Stimulated activated naive CD8-positive, alpha-beta T cell treated with anti-CD3 and anti-CD28 coated beads, Interleukin-15, amount 100 ng/mL, for 72 hours (primary cell): ENCODE measurements around the gene EIF2B5.
A peak's percentile ranks its signal among the peaks of the same experiment; 100 is the strongest.

Experiments
- ATAC-seq: fragments of 150-1000 bp; cut with Tn5 transposase; 2 replicates; pipeline ENCODE4 v1.10.0; 2021; ENCODE audit warnings: mild to moderate bottlenecking, moderate library complexity
- DNase-seq, 2 donors: peaks; one replicate each; pipeline ENCODE4 v3.0.0; 2021 to 2022
- H3K27ac Mint-ChIP-seq, 2 donors: one replicate each; pipeline ENCODE4 v1.8.0; 2022; ENCODE audit warnings: mild to moderate bottlenecking in 2 of 2, mixed read lengths in 2 of 2, moderate library complexity in 2 of 2
- H3K27me3 Mint-ChIP-seq: one replicate; pipeline ENCODE4 v1.8.0; 2022; ENCODE audit warnings: mixed read lengths
- H3K4me1 Mint-ChIP-seq: one replicate; pipeline ENCODE4 v1.8.0; 2022; ENCODE audit warnings: mild to moderate bottlenecking, mixed read lengths
- H3K4me3 Mint-ChIP-seq, 2 donors: one replicate each; pipeline ENCODE4 v1.8.0; 2022; ENCODE audit warnings: mild to moderate bottlenecking in 2 of 2, mixed read lengths in 2 of 2, moderate library complexity in 1 of 2
- H3K9me3 Mint-ChIP-seq, 2 donors: one replicate each; pipeline ENCODE4 v1.8.0; 2022; ENCODE audit warnings: mixed read lengths in 2 of 2

Gene EIF2B5

DNA sequence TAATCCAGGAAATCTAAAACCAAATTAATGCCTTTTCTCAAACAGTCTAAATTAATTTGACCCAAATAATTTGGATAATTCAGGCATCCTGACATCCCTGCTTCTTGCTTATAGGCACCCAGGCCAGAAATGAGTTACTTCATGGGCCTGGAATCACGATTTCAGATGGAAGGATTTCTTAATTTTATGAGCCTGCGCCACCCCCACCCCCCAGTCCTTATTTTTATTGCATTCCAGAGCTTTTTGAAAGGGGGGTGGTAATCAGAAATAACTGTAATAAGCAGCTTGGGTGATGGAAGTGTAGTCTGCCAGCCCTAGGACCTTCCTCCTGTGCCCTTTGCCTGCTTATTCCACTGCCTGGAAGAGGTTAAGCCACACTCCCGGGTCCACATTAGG, 40.8 kb downstream of the EIF2B5 start:
- Mint-ChIP-seq H3K27me3 (no peaks in the 10 kb centered on the region), H3K9me3 (no peaks in the 10 kb centered on the region), H3K27ac (peak overlapping the region; percentile 31 to 79), H3K4me3 (peak overlapping the region; percentile 92 to 98), H3K4me1 (peaks cover 50% of the 10 kb centered on the region)
- no peak for ATAC-seq
- DNase-seq, result no peak

DNA sequence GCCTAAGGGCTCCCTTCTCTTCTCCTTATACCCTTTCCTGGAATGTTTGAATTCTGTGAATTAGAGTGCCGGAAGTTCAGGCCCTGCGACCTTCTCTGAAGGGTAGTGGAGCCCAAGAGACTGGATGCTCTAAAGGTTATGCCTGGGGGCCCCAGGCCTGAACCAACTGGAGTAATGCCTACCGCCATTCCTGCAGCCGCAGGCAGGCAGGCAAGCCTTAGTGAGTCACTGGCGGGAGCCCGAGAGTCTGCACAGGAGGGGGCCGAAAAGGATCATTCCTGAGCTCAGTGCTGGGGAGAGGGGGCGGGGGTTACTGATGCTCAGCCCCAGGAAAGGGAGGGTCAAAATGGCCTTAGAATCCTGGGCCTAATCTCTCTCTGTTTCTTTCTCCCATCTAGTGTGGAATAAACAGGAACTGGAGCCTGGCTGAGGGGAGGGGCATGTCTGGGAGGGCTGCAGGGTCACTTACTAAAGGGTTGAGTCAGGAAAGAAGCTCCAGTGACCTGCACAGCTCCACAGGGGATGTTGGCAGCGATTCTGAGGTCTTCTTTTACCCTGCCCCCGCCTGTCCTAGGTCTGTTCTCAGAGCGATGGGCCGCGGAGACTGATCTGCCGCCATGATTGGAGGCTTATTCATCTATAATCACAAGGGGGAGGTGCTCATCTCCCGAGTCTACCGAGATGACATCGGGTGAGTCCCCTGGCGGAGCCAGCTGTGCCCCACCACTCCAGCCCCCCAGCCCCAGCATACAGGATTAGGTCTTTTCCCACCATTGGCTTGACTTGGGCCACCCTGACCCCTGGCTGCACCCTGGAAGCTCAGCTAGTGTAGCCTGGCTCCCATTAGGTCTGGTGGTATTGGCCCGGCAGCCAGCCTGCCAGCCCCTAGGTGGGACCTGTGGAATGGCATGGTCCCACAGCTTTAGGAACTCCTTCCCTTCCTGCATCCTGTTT, 41.5 kb downstream of the EIF2B5 start:
- H3K4me3 Mint-ChIP-seq, result peak overlapping the region; percentile 92 to 98
- ATAC-seq (no peak), DNase-seq (no peak)
- peaks cover 44% of the 10 kb centered on the region for H3K4me1 Mint-ChIP-seq
- peak overlapping the region in 1 of 2 donors; percentile 31 for H3K27ac Mint-ChIP-seq
- H3K9me3 Mint-ChIP-seq, result no peaks in the 10 kb centered on the region
- H3K27me3 Mint-ChIP-seq, result no peaks in the 10 kb centered on the region

DNA sequence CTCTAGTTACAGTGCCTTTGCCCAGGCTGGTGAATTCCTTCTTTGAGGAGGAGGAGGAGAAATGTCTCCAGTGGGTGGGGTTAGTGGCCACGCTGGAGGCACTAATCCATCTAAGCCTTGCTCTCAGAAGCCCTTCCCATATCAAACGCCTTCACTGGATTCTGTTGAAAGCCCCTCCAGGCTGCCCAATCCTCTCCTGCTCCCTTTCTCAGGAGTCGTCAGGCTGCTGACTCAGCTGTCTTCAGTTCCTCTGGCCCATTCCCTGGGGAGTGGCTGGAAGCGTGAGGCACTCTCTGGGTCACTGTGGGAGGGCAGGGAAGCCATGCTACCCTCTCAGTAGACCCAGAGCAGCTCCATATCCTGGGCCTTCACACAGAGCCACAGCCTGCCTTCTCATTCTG, 42.2 kb downstream of the EIF2B5 start:
- no peaks in the 10 kb centered on the region for H3K27me3 Mint-ChIP-seq

DNA sequence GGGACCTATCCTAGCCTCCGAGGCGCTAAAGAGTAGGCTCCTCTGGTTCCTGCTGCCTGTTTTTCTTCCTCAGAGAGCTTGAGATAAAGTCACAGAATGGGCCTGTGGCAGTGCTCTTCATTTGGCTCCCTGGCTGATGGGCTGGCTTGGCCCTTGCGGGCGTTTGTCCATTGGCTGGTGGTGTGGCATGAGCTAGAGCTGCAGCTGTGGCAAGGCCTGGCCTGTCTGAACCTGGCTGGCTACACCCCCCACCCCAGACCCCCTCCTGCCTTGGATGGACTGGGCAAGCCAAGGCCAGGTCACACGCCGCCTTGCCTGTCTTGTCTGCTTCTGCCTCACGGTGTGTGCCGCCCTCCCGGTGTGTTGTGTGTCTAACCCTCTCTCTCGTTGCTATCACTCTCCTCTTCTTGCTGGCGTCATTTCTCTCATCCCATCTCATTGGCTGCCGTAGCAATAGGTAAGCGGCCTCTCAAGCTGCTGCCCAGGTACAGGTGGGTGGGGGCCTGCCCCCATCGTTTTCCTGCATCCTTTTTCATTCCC, 42.7 kb downstream of the EIF2B5 start:
- no peaks in the 10 kb centered on the region for H3K9me3 Mint-ChIP-seq
- no peaks in the 10 kb centered on the region for H3K27me3 Mint-ChIP-seq
- DNase-seq (no peak), ATAC-seq (no peak)
- peaks cover 40% of the 10 kb centered on the region for H3K4me1 Mint-ChIP-seq
- H3K27ac Mint-ChIP-seq, result no peak overlapping the region
- H3K4me3 Mint-ChIP-seq, result no peak overlapping the region

More for the DNA sequence above, 42.2 kb downstream of the EIF2B5 start:
- ATAC-seq, result no peak
- Mint-ChIP-seq H3K27ac (no peak overlapping the region), H3K4me3 (no peak overlapping the region), H3K9me3 (no peaks in the 10 kb centered on the region), H3K4me1 (peaks cover 40% of the 10 kb centered on the region)
- DNase-seq, result no peak

DNA sequence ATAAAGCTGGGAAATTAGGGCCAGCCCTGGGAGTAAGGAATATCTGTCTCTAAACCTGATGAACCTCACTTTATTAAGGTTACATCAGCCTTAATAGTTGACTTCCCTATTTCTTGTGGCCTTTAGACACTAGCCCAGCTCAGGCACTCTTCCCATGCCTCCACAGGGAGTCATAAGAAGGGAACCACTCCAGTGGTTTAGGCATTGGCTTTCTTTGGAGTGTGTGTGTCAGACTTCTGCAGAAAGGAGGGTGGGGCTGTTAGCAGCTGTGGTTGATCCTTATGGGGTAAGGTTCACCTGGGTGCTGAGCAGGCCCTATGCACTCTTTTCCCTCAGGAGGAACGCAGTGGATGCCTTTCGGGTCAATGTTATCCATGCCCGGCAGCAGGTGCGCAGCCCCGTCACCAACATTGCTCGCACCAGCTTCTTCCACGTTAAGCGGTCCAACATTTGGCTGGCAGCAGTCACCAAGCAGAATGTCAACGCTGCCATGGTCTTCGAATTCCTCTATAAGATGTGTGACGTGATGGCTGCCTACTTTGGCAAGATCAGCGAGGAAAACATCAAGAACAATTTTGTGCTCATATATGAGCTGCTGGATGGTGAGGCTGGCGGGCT, 43.5 kb downstream of the EIF2B5 start:
- H3K27me3 Mint-ChIP-seq, result no peaks in the 10 kb centered on the region
- no peaks in the 10 kb centered on the region for H3K9me3 Mint-ChIP-seq
- H3K27ac Mint-ChIP-seq, result peak overlapping the region in 1 of 2 donors; percentile 71
- ATAC-seq, result no peak
- H3K4me3 Mint-ChIP-seq, result no peak overlapping the region
- DNase-seq, result no peak
- peaks cover 40% of the 10 kb centered on the region for H3K4me1 Mint-ChIP-seq

DNA sequence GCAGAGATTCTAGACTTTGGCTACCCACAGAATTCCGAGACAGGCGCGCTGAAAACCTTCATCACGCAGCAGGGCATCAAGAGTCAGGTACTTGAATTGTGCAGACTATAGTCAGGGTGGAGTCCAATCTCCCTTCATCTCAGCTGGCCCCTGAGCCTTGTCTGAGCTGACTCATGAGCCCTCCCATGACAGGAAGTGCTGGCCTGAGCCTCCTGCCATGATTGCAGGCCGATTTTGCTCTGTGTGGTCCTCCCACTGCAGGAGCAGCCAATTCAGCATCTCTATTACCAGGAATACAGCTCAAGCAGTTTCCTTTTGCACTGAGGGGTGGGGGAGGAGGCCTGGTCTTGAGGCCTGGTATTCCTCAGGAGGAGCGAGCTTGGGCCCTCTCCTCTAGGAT, 45.0 kb downstream of the EIF2B5 start:
- H3K4me3 Mint-ChIP-seq, result no peak overlapping the region
- no peak for DNase-seq
- H3K27ac Mint-ChIP-seq, result peak overlapping the region in 1 of 2 donors; percentile 40
- ATAC-seq, result no peak
- no peaks in the 10 kb centered on the region for H3K27me3 Mint-ChIP-seq
- no peaks in the 10 kb centered on the region for H3K9me3 Mint-ChIP-seq
- peaks cover 35% of the 10 kb centered on the region for H3K4me1 Mint-ChIP-seq

DNA sequence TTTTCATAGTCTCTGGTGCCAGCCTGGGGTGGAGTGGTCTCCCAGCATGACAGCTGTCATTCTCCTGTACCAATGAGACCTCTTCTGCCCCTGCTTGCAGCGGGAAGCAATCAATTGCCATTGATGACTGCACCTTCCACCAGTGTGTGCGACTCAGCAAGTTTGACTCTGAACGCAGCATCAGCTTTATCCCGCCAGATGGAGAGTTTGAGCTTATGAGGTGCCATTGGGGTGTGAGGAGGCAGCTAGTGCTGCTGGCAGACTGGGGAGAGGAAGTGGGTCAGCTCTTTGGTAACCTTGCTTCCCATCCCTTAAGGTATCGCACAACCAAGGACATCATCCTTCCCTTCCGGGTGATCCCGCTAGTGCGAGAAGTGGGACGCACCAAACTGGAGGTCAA, 46.4 kb downstream of the EIF2B5 start:
- H3K4me1 Mint-ChIP-seq, result peaks cover 32% of the 10 kb centered on the region
- no peak overlapping the region for H3K4me3 Mint-ChIP-seq
- no peak for ATAC-seq
- no peaks in the 10 kb centered on the region for H3K27me3 Mint-ChIP-seq
- H3K27ac Mint-ChIP-seq, result no peak overlapping the region
- no peaks in the 10 kb centered on the region for H3K9me3 Mint-ChIP-seq
- no peak for DNase-seq

DNA sequence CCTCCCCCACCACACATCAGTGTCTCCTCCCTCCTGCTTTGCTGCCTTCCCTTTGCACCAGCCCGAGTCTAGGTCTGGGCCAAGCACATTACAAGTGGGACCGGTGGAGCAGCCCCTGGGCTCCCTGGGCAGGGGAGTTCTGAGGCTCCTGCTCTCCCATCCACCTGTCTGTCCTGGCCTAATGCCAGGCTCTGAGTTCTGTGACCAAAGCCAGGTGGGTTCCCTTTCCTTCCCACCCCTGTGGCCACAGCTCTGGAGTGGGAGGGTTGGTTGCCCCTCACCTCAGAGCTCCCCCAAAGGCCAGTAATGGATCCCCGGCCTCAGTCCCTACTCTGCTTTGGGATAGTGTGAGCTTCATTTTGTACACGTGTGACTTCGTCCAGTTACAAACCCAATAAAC, 48.5 kb downstream of the EIF2B5 start:
- Mint-ChIP-seq H3K4me3 (no peak overlapping the region), H3K27me3 (no peaks in the 10 kb centered on the region), H3K4me1 (peaks cover 34% of the 10 kb centered on the region), H3K9me3 (no peaks in the 10 kb centered on the region), H3K27ac (no peak overlapping the region)
- ATAC-seq (no peak), DNase-seq (no peak)

DNA sequence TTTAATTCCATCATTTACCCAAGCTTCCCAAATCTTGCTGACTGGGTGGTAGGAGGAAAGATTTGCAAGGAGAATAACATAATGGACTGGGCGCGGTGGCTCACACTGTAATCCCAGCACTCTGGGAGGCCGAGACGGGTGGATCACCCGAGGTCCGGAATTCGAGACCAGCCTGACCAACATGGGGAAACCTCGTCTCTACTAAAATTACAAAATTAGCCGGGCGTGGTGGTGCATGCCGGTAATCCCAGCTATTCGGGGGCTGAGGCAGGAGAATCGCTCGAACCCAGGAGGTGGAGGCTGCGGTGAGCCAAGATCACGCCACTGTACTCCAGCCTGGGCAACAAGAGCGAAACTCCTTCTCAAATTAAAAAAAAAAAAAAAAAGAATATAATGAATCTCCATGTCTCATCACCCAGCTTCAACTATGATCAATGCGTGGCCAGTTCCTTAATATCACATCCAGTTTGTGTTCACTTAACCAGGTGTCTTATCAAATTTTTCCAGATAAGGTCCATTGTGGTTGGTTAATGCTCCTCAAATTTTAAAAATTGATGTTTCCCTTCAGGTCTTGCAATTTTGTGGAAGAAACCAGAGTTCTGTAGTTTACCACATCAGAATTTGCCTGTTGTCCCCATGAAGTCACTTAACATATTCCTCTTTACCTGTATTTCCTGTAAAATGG, 49.5 kb downstream of the EIF2B5 start:
- ATAC-seq, result no peak
- H3K27me3 Mint-ChIP-seq, result no peaks in the 10 kb centered on the region
- peak overlapping the region; percentile 93 to 98 for H3K27ac Mint-ChIP-seq
- H3K9me3 Mint-ChIP-seq, result no peaks in the 10 kb centered on the region
- DNase-seq, result no peak
- H3K4me1 Mint-ChIP-seq, result peaks cover 44% of the 10 kb centered on the region
- H3K4me3 Mint-ChIP-seq, result peak overlapping the region; percentile 87 to 89

DNA sequence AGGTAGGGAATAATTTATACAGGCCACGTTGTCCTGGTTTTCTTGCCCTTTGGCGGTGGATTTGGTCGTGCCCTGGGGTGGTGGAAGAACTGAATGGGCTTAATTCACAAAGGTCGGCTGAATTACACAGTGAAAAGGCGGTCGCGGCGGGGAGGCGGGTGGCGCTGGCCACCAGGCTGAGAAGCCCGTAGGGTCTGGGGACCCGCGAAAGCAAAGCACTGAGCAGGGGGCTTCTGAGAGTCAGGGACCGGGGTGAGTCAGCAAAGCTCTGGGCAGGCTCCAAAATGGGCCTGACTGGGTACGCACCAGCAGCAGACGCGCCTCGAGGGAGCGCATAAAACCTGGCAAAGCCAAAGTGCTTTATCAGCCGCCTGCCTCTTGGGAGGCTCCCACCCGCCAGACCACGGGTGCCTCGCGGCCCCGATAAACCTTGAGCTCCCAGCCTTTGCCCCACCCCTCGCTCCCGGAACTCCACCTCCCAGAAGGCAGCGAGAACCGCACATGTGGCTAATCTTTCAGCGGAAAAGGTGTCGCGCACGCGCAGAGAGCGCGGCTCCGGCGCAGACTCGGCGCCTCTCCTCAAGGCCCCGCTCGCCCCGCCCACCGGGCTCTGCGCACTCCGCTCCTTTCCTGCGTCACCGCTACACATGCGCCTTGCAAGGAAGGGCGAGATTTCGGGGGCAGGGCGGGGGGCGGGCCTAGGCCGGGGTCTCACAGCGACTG, 50.5 kb downstream of the EIF2B5 start:
- Mint-ChIP-seq H3K27ac (peak overlapping the region; percentile 97 to 98), H3K27me3 (no peaks in the 10 kb centered on the region), H3K9me3 (no peaks in the 10 kb centered on the region), H3K4me3 (peak overlapping the region; percentile 87 to 89), H3K4me1 (peaks cover 49% of the 10 kb centered on the region)
- peak; percentile 93 for ATAC-seq
- peak; percentile 98 to 99 for DNase-seq

DNA sequence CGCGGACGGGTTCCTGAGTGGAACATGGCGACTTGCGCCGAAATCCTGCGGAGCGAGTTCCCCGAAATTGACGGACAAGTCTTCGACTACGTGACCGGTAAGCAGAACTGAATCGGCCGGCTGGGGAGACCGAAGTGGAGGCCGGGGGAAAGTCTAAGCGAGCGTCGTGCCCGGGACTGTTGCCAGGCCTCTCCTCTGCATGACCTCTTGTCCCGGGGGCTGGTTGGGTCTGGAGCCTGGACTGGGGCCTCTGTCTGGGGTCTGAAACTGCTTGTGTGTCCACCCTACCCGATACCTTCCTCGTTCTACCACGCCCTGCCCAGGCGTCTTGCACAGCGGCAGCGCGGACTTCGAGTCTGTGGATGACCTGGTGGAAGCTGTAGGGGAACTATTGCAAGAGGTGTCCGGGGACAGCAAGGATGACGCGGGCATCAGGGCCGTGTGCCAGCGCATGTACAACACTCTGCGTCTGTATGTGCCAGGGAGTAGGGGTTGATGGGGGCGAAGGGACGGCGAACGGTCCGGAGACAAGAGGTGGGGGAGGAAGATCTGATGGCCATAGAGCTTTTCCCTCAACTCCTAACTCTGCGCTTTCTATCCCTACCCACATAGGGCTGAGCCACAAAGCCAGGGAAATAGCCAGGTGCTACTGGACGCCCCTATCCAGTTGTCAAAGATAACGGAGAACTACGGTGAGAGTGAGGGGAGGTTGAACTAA, 51.2 kb downstream of the EIF2B5 start, which contains the start of gene ABCF3:
ABCF3 (plus strand) TSS at position 16 of the 718 bp plus-strand sequence; CDS start at position 25, 9 bp downstream.
- peaks cover 49% of the 10 kb centered on the region for H3K4me1 Mint-ChIP-seq
- DNase-seq, result no peak

DNA sequence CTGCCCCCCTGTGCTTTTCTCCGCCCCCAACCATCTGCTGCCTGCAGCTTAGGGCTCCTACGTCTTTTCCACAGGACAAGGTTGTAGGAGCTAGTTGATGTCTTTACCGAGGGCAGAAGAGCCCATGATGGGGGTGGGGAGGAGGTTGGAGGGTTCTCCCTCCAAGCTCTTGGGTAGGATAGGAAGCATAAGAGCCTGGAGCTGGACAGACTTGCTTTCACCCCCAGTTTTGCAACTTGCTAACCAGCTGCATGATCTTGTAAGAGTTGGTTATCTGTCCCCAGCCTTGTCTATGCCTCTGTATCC, 51.7 kb downstream of the EIF2B5 start:
- peaks cover 49% of the 10 kb centered on the region for H3K4me1 Mint-ChIP-seq
- H3K27ac Mint-ChIP-seq, result peak overlapping the region; percentile 97 to 98
- no peak for ATAC-seq
- H3K27me3 Mint-ChIP-seq, result no peaks in the 10 kb centered on the region
- H3K4me3 Mint-ChIP-seq, result peak overlapping the region; percentile 87 to 89
- DNase-seq, result no peak
- no peaks in the 10 kb centered on the region for H3K9me3 Mint-ChIP-seq

More for the DNA sequence above, 51.2 kb downstream of the EIF2B5 start, which contains the start of gene ABCF3:
- peak; percentile 48 for ATAC-seq
- H3K4me3 Mint-ChIP-seq, result peak within 1 kb of the TSS; percentile 87 to 89
- peak within 1 kb of the TSS; percentile 97 to 98 for H3K27ac Mint-ChIP-seq
- no peaks in the 10 kb centered on the region for H3K9me3 Mint-ChIP-seq
- no peaks in the 10 kb centered on the region for H3K27me3 Mint-ChIP-seq

DNA sequence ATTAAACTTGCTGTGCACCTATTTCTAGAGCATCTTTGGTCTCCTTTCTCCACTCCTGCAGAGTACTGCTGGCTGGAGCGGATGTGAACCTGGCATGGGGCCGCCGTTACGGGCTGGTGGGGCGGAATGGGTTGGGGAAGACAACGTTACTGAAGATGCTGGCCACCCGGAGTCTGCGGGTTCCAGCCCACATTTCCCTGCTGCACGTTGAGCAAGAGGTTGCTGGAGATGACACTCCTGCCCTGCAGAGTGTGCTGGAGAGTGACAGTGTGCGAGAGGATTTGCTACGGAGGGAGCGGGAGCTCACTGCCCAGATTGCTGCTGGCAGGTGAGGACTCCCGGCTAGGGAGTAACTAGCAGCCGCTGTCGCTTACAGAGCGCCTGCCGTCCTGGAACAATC, 52.9 kb downstream of the EIF2B5 start:
- Mint-ChIP-seq H3K4me3 (peak overlapping the region in 1 of 2 donors; percentile 1), H3K4me1 (peaks cover 49% of the 10 kb centered on the region), H3K27me3 (no peaks in the 10 kb centered on the region), H3K9me3 (no peaks in the 10 kb centered on the region), H3K27ac (peak overlapping the region in 1 of 2 donors; percentile 67)
- DNase-seq (no peak), ATAC-seq (no peak)

DNA sequence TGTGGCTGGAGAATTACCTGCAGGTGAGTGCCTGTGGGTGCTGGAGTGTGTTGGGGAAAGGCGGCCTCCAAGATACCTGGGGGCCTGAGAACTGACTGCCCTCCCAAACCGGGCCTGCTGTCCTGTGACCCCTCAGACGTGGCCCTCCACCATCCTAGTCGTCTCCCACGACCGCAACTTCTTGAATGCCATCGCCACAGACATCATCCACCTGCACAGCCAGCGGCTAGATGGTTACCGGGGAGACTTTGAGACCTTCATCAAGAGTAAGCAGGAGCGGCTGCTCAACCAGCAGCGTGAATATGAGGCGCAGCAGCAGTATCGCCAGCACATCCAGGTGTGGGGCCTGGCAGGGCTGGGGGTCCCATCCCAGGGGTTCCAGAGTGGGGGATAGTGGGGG, 54.3 kb downstream of the EIF2B5 start:
- H3K4me3 Mint-ChIP-seq, result no peak overlapping the region
- H3K27ac Mint-ChIP-seq, result peak overlapping the region in 1 of 2 donors; percentile 71
- H3K27me3 Mint-ChIP-seq, result no peaks in the 10 kb centered on the region
- no peak for DNase-seq
- H3K9me3 Mint-ChIP-seq, result no peaks in the 10 kb centered on the region
- H3K4me1 Mint-ChIP-seq, result peaks cover 49% of the 10 kb centered on the region
- no peak for ATAC-seq
